Measurements from ENCODE around the gene MPZL3.

Gene MPZL3

GRCh38 chr11:118236170-118236569 is 16.0 kb downstream of the MPZL3 start:
- Histone ChIP-seq H3K4me1 (ENCODE audit: control insufficient read depth in 5 of 5, insufficient read depth in 5 of 5, low read length in 5 of 5) (peaks cover 0 to 18% (median 0%) of the 10 kb centered on the region in 5 donors), H3K4me3 (ENCODE audit: low read depth in 1 of 5, low read length in 5 of 5) (no peak overlapping the region), H3K36me3 (ENCODE audit: control insufficient read depth in 5 of 5, insufficient read depth in 5 of 5, low read length in 5 of 5) (no peaks in the 10 kb centered on the region), H3K9me3 (ENCODE audit: control insufficient read depth in 5 of 5, low read length in 5 of 5) (no peaks in the 10 kb centered on the region), H3K27ac (ENCODE audit: low read depth, low read length) (no peak overlapping the region), H3K27me3 (ENCODE audit: control insufficient read depth in 5 of 5, insufficient read depth in 4 of 5, low read length in 5 of 5) (peaks cover 0 to 6% (median under 1%) of the 10 kb centered on the region in 5 donors), H3K9ac (ENCODE audit: low read length in 5 of 5) (no peak overlapping the region)

DNA sequence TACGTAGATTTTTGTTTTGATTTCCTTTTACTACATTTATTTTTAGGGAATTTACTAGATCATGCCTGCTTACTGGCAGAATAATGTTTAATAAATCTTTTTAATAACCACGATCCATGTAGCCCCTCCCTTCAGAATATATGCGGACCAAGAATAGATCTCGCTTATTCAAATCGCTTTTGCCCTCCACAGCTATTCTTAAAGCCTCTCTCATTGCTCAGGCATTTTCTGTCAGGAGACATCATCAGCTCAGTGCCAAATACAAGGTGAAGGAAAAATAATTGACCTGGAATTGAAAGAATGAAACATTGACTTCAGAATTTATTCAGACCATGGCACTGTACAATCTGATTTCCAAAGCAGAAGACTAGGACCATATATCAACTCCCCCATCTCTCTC is 17.3 kb downstream of the MPZL3 start:
- Histone ChIP-seq H3K9ac (ENCODE audit: low read length in 5 of 5) (no peak overlapping the region), H3K9me3 (ENCODE audit: control insufficient read depth in 5 of 5, low read length in 5 of 5) (no peaks in the 10 kb centered on the region), H3K4me3 (ENCODE audit: low read depth in 1 of 5, low read length in 5 of 5) (no peak overlapping the region), H3K27me3 (ENCODE audit: control insufficient read depth in 5 of 5, insufficient read depth in 4 of 5, low read length in 5 of 5) (peaks cover 0 to 6% (median 0%) of the 10 kb centered on the region in 5 donors), H3K4me1 (ENCODE audit: control insufficient read depth in 5 of 5, insufficient read depth in 5 of 5, low read length in 5 of 5) (peaks cover 0 to 10% (median 0%) of the 10 kb centered on the region in 5 donors), H3K36me3 (ENCODE audit: control insufficient read depth in 5 of 5, insufficient read depth in 5 of 5, low read length in 5 of 5) (no peaks in the 10 kb centered on the region), H3K27ac (ENCODE audit: low read depth, low read length) (no peak overlapping the region)

DNA sequence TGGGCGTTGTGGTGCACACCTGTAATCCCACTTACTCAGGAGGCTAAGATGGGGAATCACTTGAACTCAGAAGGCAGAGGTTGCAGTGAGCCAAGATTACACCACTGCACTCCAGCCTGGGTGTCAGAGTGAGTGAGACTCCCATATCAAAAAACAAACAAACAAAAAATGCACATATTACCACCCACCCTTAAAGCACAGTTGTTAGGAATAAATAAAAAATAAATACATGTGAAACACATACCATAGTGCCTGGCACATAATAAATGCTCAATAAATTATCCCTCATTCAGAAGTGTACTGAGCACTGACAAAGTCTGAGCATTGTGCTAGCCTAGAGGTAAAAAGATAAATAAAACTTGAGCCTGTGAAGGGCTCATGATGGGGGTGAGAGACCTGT is 18.3 kb downstream of the MPZL3 start:
- H3K9ac ChIP-seq (ENCODE audit: low read length in 5 of 5), result no peak overlapping the region
- no peaks in the 10 kb centered on the region for H3K36me3 ChIP-seq (ENCODE audit: control insufficient read depth in 5 of 5, insufficient read depth in 5 of 5, low read length in 5 of 5)
- H3K27me3 ChIP-seq (ENCODE audit: control insufficient read depth in 5 of 5, insufficient read depth in 4 of 5, low read length in 5 of 5), result peaks cover 0 to 6% (median 0%) of the 10 kb centered on the region in 5 donors
- peaks cover 0 to 5% (median 0%) of the 10 kb centered on the region in 5 donors for H3K4me1 ChIP-seq (ENCODE audit: control insufficient read depth in 5 of 5, insufficient read depth in 5 of 5, low read length in 5 of 5)
- no peak overlapping the region for H3K4me3 ChIP-seq (ENCODE audit: low read depth in 1 of 5, low read length in 5 of 5)
- no peaks in the 10 kb centered on the region for H3K9me3 ChIP-seq (ENCODE audit: control insufficient read depth in 5 of 5, low read length in 5 of 5)
- no peak overlapping the region for H3K27ac ChIP-seq (ENCODE audit: low read depth, low read length)

GRCh38 chr11:118233377-118233776 is 18.8 kb downstream of the MPZL3 start:
- peaks cover 0 to 6% (median 0%) of the 10 kb centered on the region in 5 donors for H3K27me3 ChIP-seq (ENCODE audit: control insufficient read depth in 5 of 5, insufficient read depth in 4 of 5, low read length in 5 of 5)
- no peak overlapping the region for H3K27ac ChIP-seq (ENCODE audit: low read depth, low read length)
- no peaks in the 10 kb centered on the region for H3K9me3 ChIP-seq (ENCODE audit: control insufficient read depth in 5 of 5, low read length in 5 of 5)
- H3K4me1 ChIP-seq (ENCODE audit: control insufficient read depth in 5 of 5, insufficient read depth in 5 of 5, low read length in 5 of 5), result peaks cover 0 to 8% (median 0%) of the 10 kb centered on the region in 5 donors
- no peak overlapping the region for H3K9ac ChIP-seq (ENCODE audit: low read length in 5 of 5)
- no peaks in the 10 kb centered on the region for H3K36me3 ChIP-seq (ENCODE audit: control insufficient read depth in 5 of 5, insufficient read depth in 5 of 5, low read length in 5 of 5)
- H3K4me3 ChIP-seq (ENCODE audit: low read depth in 1 of 5, low read length in 5 of 5), result no peak overlapping the region

DNA sequence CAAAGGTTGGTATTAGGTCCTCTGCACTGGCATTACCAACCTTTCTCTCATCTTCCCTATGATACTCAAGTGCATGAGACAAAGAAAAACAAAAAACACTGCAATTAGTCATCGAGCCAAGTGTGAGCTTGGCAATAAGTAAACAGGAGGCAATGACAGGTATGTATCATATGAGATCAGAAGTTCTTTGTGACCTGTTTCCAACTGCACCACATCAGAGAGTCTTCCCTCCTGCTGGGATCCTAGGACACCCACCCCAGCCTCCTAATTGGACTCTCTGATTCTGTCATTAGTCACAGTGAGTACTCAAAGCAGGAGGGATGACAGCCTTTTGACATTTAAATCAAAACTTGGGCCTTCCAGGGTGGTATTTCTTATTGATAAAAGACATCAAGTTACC is 19.5 kb downstream of the MPZL3 start:
- peaks cover 0 to 6% (median 0%) of the 10 kb centered on the region in 5 donors for H3K27me3 ChIP-seq (ENCODE audit: control insufficient read depth in 5 of 5, insufficient read depth in 4 of 5, low read length in 5 of 5)
- H3K4me1 ChIP-seq (ENCODE audit: control insufficient read depth in 5 of 5, insufficient read depth in 5 of 5, low read length in 5 of 5), result peaks cover 0 to 12% (median 3%) of the 10 kb centered on the region in 5 donors
- no peaks in the 10 kb centered on the region for H3K9me3 ChIP-seq (ENCODE audit: control insufficient read depth in 5 of 5, low read length in 5 of 5)
- H3K4me3 ChIP-seq (ENCODE audit: low read depth in 1 of 5, low read length in 5 of 5), result no peak overlapping the region
- H3K36me3 ChIP-seq (ENCODE audit: control insufficient read depth in 5 of 5, insufficient read depth in 5 of 5, low read length in 5 of 5), result no peaks in the 10 kb centered on the region
- H3K9ac ChIP-seq (ENCODE audit: low read length in 5 of 5), result no peak overlapping the region
- H3K27ac ChIP-seq (ENCODE audit: low read depth, low read length), result no peak overlapping the region

DNA sequence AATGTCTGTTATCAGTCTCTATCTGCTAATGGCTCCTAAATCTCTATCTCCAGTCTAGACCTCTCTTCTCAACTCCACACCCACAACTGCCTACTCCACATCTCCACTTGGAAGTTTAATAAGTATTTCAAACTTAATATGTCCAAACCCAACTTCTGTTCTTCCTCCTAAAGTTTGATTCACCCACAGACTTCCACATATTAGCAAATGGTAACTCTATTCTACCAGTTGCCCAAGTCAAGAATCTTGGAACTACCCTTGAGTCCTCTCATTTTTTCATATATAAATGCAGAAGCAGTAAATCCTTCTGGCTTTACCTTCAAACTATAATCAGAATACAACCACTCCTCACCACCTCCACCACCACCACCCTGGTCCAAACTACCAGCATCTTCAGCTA is 20.7 kb downstream of the MPZL3 start:
- H3K9me3 ChIP-seq (ENCODE audit: control insufficient read depth in 5 of 5, low read length in 5 of 5), result no peaks in the 10 kb centered on the region
- no peaks in the 10 kb centered on the region for H3K36me3 ChIP-seq (ENCODE audit: control insufficient read depth in 5 of 5, insufficient read depth in 5 of 5, low read length in 5 of 5)
- H3K27me3 ChIP-seq (ENCODE audit: control insufficient read depth in 5 of 5, insufficient read depth in 4 of 5, low read length in 5 of 5), result peaks cover 0 to 6% (median 0%) of the 10 kb centered on the region in 5 donors
- no peak overlapping the region for H3K4me3 ChIP-seq (ENCODE audit: low read depth in 1 of 5, low read length in 5 of 5)
- no peak overlapping the region for H3K9ac ChIP-seq (ENCODE audit: low read length in 5 of 5)
- H3K4me1 ChIP-seq (ENCODE audit: control insufficient read depth in 5 of 5, insufficient read depth in 5 of 5, low read length in 5 of 5), result peaks cover 0 to 23% (median 6%) of the 10 kb centered on the region in 5 donors
- H3K27ac ChIP-seq (ENCODE audit: low read depth, low read length), result no peak overlapping the region

DNA sequence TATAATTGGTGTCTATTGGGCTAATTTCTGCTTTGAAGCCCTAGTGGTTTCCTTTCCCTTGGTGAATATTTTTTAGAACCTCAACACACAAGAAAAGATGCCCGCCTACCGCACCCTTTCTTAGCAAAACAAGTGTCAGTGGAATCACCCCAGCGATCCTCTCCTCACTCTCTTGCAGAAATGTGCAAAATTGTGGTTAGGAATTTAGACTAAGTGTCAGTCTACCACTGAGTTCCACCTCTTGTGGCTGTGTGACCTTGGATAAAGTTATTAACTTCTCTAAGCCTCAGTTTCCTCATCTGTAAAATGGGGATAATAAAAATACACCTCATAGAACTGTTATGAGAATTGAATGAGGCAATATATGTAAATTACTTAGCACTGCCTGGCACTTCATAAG is 22.1 kb downstream of the MPZL3 start:
- Histone ChIP-seq H3K27ac (ENCODE audit: low read depth, low read length) (no peak overlapping the region), H3K4me3 (ENCODE audit: low read depth in 1 of 5, low read length in 5 of 5) (no peak overlapping the region), H3K27me3 (ENCODE audit: control insufficient read depth in 5 of 5, insufficient read depth in 4 of 5, low read length in 5 of 5) (peaks cover 0 to 6% (median 0%) of the 10 kb centered on the region in 5 donors), H3K36me3 (ENCODE audit: control insufficient read depth in 5 of 5, insufficient read depth in 5 of 5, low read length in 5 of 5) (no peaks in the 10 kb centered on the region), H3K9me3 (ENCODE audit: control insufficient read depth in 5 of 5, low read length in 5 of 5) (no peaks in the 10 kb centered on the region), H3K9ac (ENCODE audit: low read length in 5 of 5) (no peak overlapping the region), H3K4me1 (ENCODE audit: control insufficient read depth in 5 of 5, insufficient read depth in 5 of 5, low read length in 5 of 5) (peaks cover 0 to 26% (median 10%) of the 10 kb centered on the region in 5 donors)

GRCh38 chr11:118229274-118229847 is 22.8 kb downstream of the MPZL3 start:
- peaks cover 0 to 6% (median 0%) of the 10 kb centered on the region in 5 donors for H3K27me3 ChIP-seq (ENCODE audit: control insufficient read depth in 5 of 5, insufficient read depth in 4 of 5, low read length in 5 of 5)
- H3K9ac ChIP-seq (ENCODE audit: low read length in 5 of 5), result no peak overlapping the region
- no peaks in the 10 kb centered on the region for H3K9me3 ChIP-seq (ENCODE audit: control insufficient read depth in 5 of 5, low read length in 5 of 5)
- H3K36me3 ChIP-seq (ENCODE audit: control insufficient read depth in 5 of 5, insufficient read depth in 5 of 5, low read length in 5 of 5), result no peaks in the 10 kb centered on the region
- H3K4me1 ChIP-seq (ENCODE audit: control insufficient read depth in 5 of 5, insufficient read depth in 5 of 5, low read length in 5 of 5), result peaks cover 0 to 31% (median 17%) of the 10 kb centered on the region in 5 donors
- no peak overlapping the region for H3K4me3 ChIP-seq (ENCODE audit: low read depth in 1 of 5, low read length in 5 of 5)
- no peak overlapping the region for H3K27ac ChIP-seq (ENCODE audit: low read depth, low read length)

GRCh38 chr11:118227865-118228785 is 24.0 kb downstream of the MPZL3 start:
- H3K9me3 ChIP-seq (ENCODE audit: control insufficient read depth in 5 of 5, low read length in 5 of 5), result no peaks in the 10 kb centered on the region
- H3K9ac ChIP-seq (ENCODE audit: low read length in 5 of 5), result no peak overlapping the region
- peaks cover 0 to 31% (median 19%) of the 10 kb centered on the region in 5 donors for H3K4me1 ChIP-seq (ENCODE audit: control insufficient read depth in 5 of 5, insufficient read depth in 5 of 5, low read length in 5 of 5)
- H3K27ac ChIP-seq (ENCODE audit: low read depth, low read length), result no peak overlapping the region
- H3K36me3 ChIP-seq (ENCODE audit: control insufficient read depth in 5 of 5, insufficient read depth in 5 of 5, low read length in 5 of 5), result no peaks in the 10 kb centered on the region
- peaks cover 0 to under 1% (median 0%) of the 10 kb centered on the region in 5 donors for H3K27me3 ChIP-seq (ENCODE audit: control insufficient read depth in 5 of 5, insufficient read depth in 4 of 5, low read length in 5 of 5)
- H3K4me3 ChIP-seq (ENCODE audit: low read depth in 1 of 5, low read length in 5 of 5), result no peak overlapping the region

DNA sequence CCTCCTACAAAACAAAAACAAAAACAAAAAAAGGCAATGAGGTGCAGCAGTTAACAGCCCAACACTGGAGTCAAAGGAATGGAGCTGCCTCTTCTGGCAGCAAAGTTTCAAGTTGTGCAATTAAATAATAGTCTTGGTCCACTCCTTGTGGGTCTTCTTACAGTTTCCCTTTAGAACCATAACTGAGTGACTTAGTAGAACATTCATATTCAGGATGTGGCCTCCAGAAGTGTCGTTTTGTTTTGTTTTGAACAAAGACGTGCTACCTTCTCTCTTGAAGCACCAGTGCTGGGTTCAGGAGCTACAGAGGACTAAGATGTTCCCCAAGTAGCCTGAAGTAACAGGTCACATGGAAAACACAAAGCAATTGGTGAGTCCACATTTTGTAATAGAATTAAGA is 25.4 kb downstream of the MPZL3 start:
- H3K27ac ChIP-seq (ENCODE audit: low read depth, low read length), result no peak overlapping the region
- no peaks in the 10 kb centered on the region for H3K27me3 ChIP-seq (ENCODE audit: control insufficient read depth in 5 of 5, insufficient read depth in 4 of 5, low read length in 5 of 5)
- no peak overlapping the region for H3K9ac ChIP-seq (ENCODE audit: low read length in 5 of 5)
- no peaks in the 10 kb centered on the region for H3K36me3 ChIP-seq (ENCODE audit: control insufficient read depth in 5 of 5, insufficient read depth in 5 of 5, low read length in 5 of 5)
- no peaks in the 10 kb centered on the region for H3K9me3 ChIP-seq (ENCODE audit: control insufficient read depth in 5 of 5, low read length in 5 of 5)
- H3K4me3 ChIP-seq (ENCODE audit: low read depth in 1 of 5, low read length in 5 of 5), result no peak overlapping the region
- H3K4me1 ChIP-seq (ENCODE audit: control insufficient read depth in 5 of 5, insufficient read depth in 5 of 5, low read length in 5 of 5), result peaks cover 0 to 31% (median 19%) of the 10 kb centered on the region in 5 donors

All from subcutaneous abdominal adipose tissue (tissue), 5 donors.